ENCODE data around the gene COG2. TPM values are rescaled to one million over a fixed set of nuclear protein-coding genes. Genes with fewer than 3 reads are reported as not detected.

Gene COG2
- total RNA-seq, 6 experiments from 2014 or later, result 9.0 to 18.7 (median 13.0) TPM

- Histone ChIP-seq H3K4me3 (no peak overlapping the region), H3K36me3 (no peaks in the 10 kb centered on the region), H3K9me3 (no peaks in the 10 kb centered on the region), H3K27me3 (no peaks in the 10 kb centered on the region), H3K4me1 (peaks cover 0 to 26% (median 7%) of the 10 kb centered on the region in 4 donors), H3K27ac (no peak overlapping the region)
- TF ChIP-seq POLR2A (IDR thresholded peaks at IDR 0.05), result no peak
- no peak for TF ChIP-seq CTCF (IDR thresholded peaks at IDR 0.05)
- ATAC-seq (no peak), DNase-seq (no peak)
- 63% methylated on average over 4 of the region's 4 CpGs for WGBS (ENCODE audit: insufficient coverage, low coverage, low lambda C conversion rate, missing lambda C conversion rate)
- intact Hi-C loops (cut with DNase I), result loop anchor here in 1 of 2 donors (10.0 kb wide), 1 partner anchor 58 kb away; no protein-coding TSS in a partner anchor
Observed at GRCh38 chr1:230646710-230647302, 4.5 kb downstream of the COG2 start.

GRCh38 chr1:230647321-230647720 lies 5.0 kb downstream of the COG2 start:
- intact Hi-C loops (cut with DNase I), result loop anchor here in 1 of 2 donors (10.0 kb wide), 1 partner anchor 57 kb away; no protein-coding TSS in a partner anchor
- Histone ChIP-seq H3K27me3 (no peaks in the 10 kb centered on the region), H3K27ac (no peak overlapping the region), H3K4me1 (peaks cover 0 to 23% (median 5%) of the 10 kb centered on the region in 4 donors), H3K9me3 (no peaks in the 10 kb centered on the region), H3K4me3 (no peak overlapping the region), H3K36me3 (no peaks in the 10 kb centered on the region)
- TF ChIP-seq POLR2A (IDR thresholded peaks at IDR 0.05) (no peak), CTCF (IDR thresholded peaks at IDR 0.05) (no peak)
- 49% methylated on average over 3 of the region's 5 CpGs for WGBS (ENCODE audit: insufficient coverage, low coverage, low lambda C conversion rate, missing lambda C conversion rate)
- ATAC-seq (no peak), DNase-seq (no peak)

- Histone ChIP-seq H3K27me3 (no peaks in the 10 kb centered on the region), H3K9me3 (no peaks in the 10 kb centered on the region), H3K27ac (no peak overlapping the region), H3K4me3 (no peak overlapping the region), H3K4me1 (peaks cover 0 to 22% (median 5%) of the 10 kb centered on the region in 4 donors), H3K36me3 (no peaks in the 10 kb centered on the region)
- intact Hi-C loops (cut with DNase I), result loop anchor here in 1 of 2 donors (10.0 kb wide), 1 partner anchor 57 kb away; no protein-coding TSS in a partner anchor
- WGBS (ENCODE audit: insufficient coverage, low coverage, low lambda C conversion rate, missing lambda C conversion rate), result 64% methylated on average over 3 of the region's 3 CpGs
- TF ChIP-seq CTCF (IDR thresholded peaks at IDR 0.05) (no peak), POLR2A (IDR thresholded peaks at IDR 0.05) (no peak)
- peak in 2 of 4 donors; percentile 30 to 35 for ATAC-seq
- DNase-seq, result no peak
Observed at GRCh38 chr1:230648114-230648513, 5.8 kb downstream of the COG2 start.

- no peak overlapping the region for H3K27ac ChIP-seq
- intact Hi-C loops (cut with DNase I), result no loop called here
- TF ChIP-seq POLR2A (IDR thresholded peaks at IDR 0.05), result no peak
- no peak for TF ChIP-seq CTCF (IDR thresholded peaks at IDR 0.05)
- no peaks in the 10 kb centered on the region for H3K9me3 ChIP-seq
- 100% methylated on average over 1 of the region's 1 CpG for WGBS (ENCODE audit: insufficient coverage, low coverage, low lambda C conversion rate, missing lambda C conversion rate)
- no peak for DNase-seq
- H3K36me3 ChIP-seq, result no peaks in the 10 kb centered on the region
- ATAC-seq, result no peak
- H3K4me3 ChIP-seq, result no peak overlapping the region
- no peaks in the 10 kb centered on the region for H3K27me3 ChIP-seq
- H3K4me1 ChIP-seq, result peaks cover 0 to 6% (median 0%) of the 10 kb centered on the region in 4 donors
Observed at GRCh38 chr1:230650300-230650699, 8.0 kb downstream of the COG2 start.

Measured in right lobe of liver (tissue), 6 donors.